ENCODE measurements around the gene MXRA8. TPM values are rescaled to one million over a fixed set of nuclear protein-coding genes. Genes with fewer than 3 reads are reported as not detected.

MXRA8 gene
- total RNA-seq, 1 experiment from 2014 or later = 25.3 TPM

- TF ChIP-seq CTCF (conservative IDR thresholded peaks at IDR 0.05; ENCODE audit: low read depth, low read length) (no peak), EZH2 (IDR thresholded peaks at IDR 0.05; ENCODE audit: low read length, unreplicated experiment) (no peak)
- H3K4me3 ChIP-seq (ENCODE audit: low read length) = peak overlapping the region; percentile 22; the same call in 1 of the 2 replicates
- BruUV-seq (replicated peaks) = no TSS peak
- H3K9me2 ChIP-seq (replicated peaks; ENCODE audit: low read length) = no peaks in the 10 kb centered on the region
- H3K4me1 ChIP-seq (ENCODE audit: insufficient read depth, low read length) = peaks cover 37% of the 10 kb centered on the region
- peaks cover 37% of the 10 kb centered on the region for H3K79me2 ChIP-seq (ENCODE audit: low read length)
- no peaks in the 10 kb centered on the region for H3K27me3 ChIP-seq (ENCODE audit: low read length)
- H3K36me3 ChIP-seq (ENCODE audit: low read depth, low read length) = no peaks in the 10 kb centered on the region
- intact Hi-C loops (cut with micrococcal nuclease) = no loop called here
- POLR2A ChIA-PET (ENCODE audit: unreplicated experiment) = no interaction called here
- H3K9me3 ChIP-seq (ENCODE audit: low read length) = no peaks in the 10 kb centered on the region
- ATAC-seq (no peak), DNase-seq (no peak)
- no peaks in the 10 kb centered on the region for H4K20me1 ChIP-seq (ENCODE audit: low read length)
- CTCF ChIA-PET = no interaction called here
- no peak overlapping the region for H3K9ac ChIP-seq (ENCODE audit: low read length)
- H2AFZ ChIP-seq (ENCODE audit: low read length) = no peak overlapping the region
- peaks cover 3% of the 10 kb centered on the region for H3F3A ChIP-seq (ENCODE audit: low read length, unreplicated experiment)
- H3K4me2 ChIP-seq (ENCODE audit: low read length) = peak overlapping the region; percentile 24
- H3K27ac ChIP-seq (ENCODE audit: low read length) = no peak overlapping the region
These were observed 6.6 kb downstream of the MXRA8 start for GRCh38 chr1:1351511-1352427.

- peaks cover 3% of the 10 kb centered on the region for H3F3A ChIP-seq (ENCODE audit: low read length, unreplicated experiment)
- no peaks in the 10 kb centered on the region for H3K9me2 ChIP-seq (replicated peaks; ENCODE audit: low read length)
- H3K79me2 ChIP-seq (ENCODE audit: low read length) = peaks cover 59% of the 10 kb centered on the region
- peaks cover 54% of the 10 kb centered on the region for H3K4me1 ChIP-seq (ENCODE audit: insufficient read depth, low read length)
- H3K4me2 ChIP-seq (ENCODE audit: low read length) = peak within 1 kb of the TSS; percentile 98
- no TSS peak for BruUV-seq (replicated peaks)
- peak; percentile 5 for ATAC-seq
- intact Hi-C loops (cut with micrococcal nuclease) = loop anchor here (2.0 kb wide), 1 partner anchor 41 kb away; the partner anchor contains the start of gene PUSL1
- peak within 1 kb of the TSS; percentile 62; the same call in 1 of the 2 replicates for H2AFZ ChIP-seq (ENCODE audit: low read length)
- H3K9me3 ChIP-seq (ENCODE audit: low read length) = no peaks in the 10 kb centered on the region
- ChIA-PET POLR2A (ENCODE audit: unreplicated experiment) (no interaction called here), CTCF (no interaction called here)
- peak within 1 kb of the TSS; percentile 93 for H3K9ac ChIP-seq (ENCODE audit: low read length)
- peak within 1 kb of the TSS; percentile 91 for H3K4me3 ChIP-seq (ENCODE audit: low read length)
- H4K20me1 ChIP-seq (ENCODE audit: low read length) = no peaks in the 10 kb centered on the region
- no peaks in the 10 kb centered on the region for H3K36me3 ChIP-seq (ENCODE audit: low read depth, low read length)
- DNase-seq = peak; percentile 75
- no peaks in the 10 kb centered on the region for H3K27me3 ChIP-seq (ENCODE audit: low read length)
- H3K27ac ChIP-seq (ENCODE audit: low read length) = peak within 1 kb of the TSS; percentile 97
- TF ChIP-seq EZH2 (IDR thresholded peaks at IDR 0.05; ENCODE audit: low read length, unreplicated experiment) (no peak), CTCF (conservative IDR thresholded peaks at IDR 0.05; ENCODE audit: low read depth, low read length) (peak; percentile 60), EZH2phosphoT487 (IDR thresholded peaks at IDR 0.05; ENCODE audit: borderline replicate concordance, low read length) (no peak)
These were observed 8.9 kb downstream of the MXRA8 start, which contains the start of gene DVL1 for GRCh38 chr1:1349256-1350012. Gene DVL1, minus strand, starts transcription at chr1:1349418. Its CDS starts 353 bp downstream, at chr1:1349065.

Measured in PC-3 (cell line).